GM19463 (cell line): ENCODE results near the gene PDLIM7.

Experiments used
- ATAC-seq: cut with Tn5 transposase; IDR thresholded peaks from one replicate; pipeline ENCODE4 v1.9.1; 2021; ENCODE audit warnings: mild to moderate bottlenecking, moderate library complexity; ENCODE audit not compliant: unreplicated experiment

The PDLIM7 gene

DNA sequence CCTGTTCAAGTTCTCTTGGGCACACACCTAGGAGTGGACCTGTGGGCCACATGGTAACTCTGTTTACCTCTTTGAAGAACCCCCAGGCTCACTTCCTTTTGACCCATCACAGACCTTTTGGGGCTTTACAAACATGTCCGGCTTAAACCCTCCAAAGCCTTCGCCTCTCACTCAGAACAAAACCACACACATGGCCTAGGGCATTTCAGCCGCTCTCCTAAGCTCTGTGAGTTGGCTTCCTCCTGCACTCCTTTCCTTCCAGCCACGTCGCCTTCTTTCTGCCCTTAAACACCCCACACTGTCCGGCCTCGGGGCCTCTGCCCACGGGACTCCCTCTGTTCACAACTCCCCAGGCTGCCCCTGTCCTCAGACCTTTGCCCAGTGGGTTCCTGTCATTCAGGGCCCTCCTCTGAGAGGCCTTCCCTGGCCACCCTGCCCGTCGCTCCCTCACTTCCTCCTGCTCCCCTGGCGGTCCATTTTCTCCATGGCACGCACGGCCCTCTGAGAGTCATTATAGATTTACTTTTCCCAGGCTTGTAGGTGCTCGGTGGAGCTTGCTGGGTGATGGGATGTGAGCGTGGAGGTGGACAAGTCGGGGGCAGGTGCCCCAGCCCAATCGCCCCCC lies 10.3 kb upstream of the PDLIM7 start:
- no peak for ATAC-seq

GRCh38 chr5:177507165-177507564 lies 9.8 kb upstream of the PDLIM7 start:
- no peak for ATAC-seq

GRCh38 chr5:177505075-177505474 lies 7.7 kb upstream of the PDLIM7 start:
- no peak for ATAC-seq

- ATAC-seq = no peak
Observed at GRCh38 chr5:177504086-177505056, 7.0 kb upstream of the PDLIM7 start.

DNA sequence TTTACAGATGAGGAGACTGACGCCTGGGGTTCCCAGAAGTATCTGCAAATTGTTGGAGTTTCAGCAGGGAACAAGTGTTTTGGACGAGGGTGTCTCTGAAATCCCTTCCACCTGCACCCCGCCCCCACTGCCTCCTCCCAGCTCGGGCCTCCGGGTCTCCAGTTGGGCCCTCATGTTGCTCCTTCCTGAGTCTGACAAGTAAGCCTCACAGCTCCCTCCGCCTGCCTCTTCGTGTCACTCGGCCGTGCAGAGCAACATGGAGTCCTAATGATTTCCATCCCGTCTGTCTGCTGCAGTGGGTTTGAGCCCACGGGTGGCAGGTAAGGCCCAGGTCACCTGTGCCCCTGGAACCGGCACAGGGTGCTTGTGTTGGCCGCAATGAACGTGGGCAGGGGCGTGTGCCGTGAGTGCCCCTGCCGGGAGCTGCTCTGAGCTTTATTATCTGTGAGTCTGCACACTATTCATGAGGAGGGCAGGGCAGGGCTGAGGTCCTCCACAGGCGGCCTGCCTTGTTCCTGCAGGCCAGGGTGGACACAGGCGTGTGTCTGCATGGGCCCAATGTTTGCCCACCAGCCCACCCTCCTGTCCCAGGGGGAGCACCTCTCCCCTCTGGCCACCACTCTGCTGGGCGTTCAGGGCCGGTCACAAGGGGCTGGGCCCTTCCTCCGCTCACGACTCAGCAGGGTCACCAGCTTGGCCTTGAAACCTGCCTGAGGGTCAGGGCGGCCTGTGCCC lies 6.1 kb upstream of the PDLIM7 start:
- ATAC-seq = no peak

DNA sequence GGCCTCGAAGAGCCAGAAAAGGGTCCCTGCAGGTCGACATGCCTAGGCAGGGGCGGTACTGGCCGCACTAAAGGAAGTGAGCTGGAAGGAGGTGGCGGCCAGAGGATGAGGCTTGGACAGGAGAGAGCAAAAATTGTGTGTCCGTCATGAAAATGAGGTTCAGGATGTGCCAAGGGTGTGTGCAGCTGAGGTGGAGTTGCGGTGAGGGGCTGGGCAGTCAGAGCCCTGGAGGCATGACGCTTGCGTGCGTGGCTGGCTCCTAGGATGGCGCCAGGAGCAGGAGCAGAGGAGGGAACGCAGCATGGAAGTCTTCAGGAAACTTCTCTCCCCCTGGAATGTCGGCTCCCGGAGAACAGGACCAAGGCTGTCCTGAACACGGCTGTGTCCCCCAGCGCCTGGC lies 5.5 kb upstream of the PDLIM7 start:
- no peak for ATAC-seq

DNA sequence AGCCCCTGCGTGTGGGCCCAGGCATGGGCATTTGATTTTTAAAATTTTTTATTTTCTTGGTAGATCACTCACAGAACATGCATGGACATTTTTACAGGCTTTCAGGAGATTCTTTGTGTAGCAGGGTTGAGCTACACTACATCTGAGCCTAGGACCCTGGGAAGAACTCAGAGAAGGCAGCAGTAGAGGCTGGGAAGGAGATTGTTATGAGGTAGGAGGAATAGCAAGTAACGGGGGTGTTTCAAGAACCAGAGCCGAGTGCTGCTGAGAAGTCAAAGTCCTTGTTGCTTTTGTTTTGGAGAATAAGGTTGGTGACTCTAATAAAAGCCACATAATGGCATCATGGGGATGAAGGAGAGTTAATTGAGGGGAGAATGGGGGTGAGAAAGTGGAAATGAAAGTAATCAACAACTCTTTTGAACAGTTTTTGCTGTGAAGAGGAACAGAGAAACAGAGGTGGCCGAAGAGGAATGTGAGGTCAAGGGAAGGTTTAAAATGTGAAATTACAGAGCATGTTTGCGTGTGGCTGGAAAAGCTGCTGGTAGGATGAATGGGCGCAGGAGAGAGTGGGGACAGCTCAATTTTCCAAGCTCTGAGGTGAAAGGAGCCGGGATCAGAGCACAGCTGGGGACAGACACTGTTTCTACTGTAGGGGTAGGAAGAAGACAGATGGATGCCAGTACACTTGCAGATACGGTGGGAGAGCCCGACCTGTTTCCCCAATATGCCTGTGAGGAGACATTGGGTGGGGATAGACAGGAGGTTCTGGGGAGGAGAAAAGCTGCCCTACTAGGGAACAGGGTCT lies 4.7 kb upstream of the PDLIM7 start:
- no peak for ATAC-seq

DNA sequence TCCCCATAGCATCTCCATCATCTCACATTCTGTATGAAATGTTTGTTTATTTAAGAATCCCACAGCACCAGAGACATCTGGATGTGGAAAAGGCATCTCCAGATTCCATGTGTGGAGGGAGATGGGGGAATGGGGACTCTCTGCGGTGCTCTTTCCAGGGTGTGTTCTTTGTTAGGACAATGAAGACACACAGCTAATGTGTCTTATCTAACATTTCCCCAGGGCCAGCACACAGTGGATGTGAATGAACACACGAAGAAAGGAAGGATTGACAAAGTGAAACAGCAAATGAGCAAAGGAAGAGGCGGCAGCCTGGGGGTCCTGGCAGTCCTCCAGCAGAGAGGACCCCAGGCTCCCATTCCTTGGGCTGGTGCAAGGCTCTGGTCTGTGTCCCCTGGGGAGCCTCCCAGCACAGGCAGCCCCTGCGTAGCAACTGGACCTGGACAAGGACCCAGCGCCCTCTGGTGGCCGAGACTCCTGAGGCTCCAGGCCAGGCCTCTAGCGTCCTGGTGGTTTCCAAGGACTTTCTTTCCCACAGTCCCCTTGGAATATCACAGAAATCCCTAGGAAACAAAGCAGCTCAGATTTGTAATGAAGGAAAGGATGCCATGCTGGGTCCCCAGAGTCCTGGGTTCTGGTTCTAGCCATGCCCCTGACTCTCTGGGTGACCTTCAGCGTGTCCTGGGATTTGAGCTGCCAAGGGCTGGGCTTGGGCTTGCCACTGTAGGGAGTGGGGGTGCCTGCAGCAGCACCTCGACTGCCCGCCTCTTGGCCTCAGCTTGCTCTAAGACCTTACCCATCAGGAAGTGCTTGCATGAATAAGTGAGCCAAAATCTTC lies 3.5 kb upstream of the PDLIM7 start:
- peak; percentile 22 for ATAC-seq

GRCh38 chr5:177499842-177500241 lies 2.4 kb upstream of the PDLIM7 start:
- ATAC-seq = no peak

- no peak for ATAC-seq
Observed at GRCh38 chr5:177498013-177498787, 796 bp upstream of the PDLIM7 start.

- no peak for ATAC-seq
Observed at GRCh38 chr5:177496727-177497291, 595 bp downstream of the PDLIM7 start.

- no peak for ATAC-seq
Observed at GRCh38 chr5:177496070-177496726, 1.2 kb downstream of the PDLIM7 start.

DNA sequence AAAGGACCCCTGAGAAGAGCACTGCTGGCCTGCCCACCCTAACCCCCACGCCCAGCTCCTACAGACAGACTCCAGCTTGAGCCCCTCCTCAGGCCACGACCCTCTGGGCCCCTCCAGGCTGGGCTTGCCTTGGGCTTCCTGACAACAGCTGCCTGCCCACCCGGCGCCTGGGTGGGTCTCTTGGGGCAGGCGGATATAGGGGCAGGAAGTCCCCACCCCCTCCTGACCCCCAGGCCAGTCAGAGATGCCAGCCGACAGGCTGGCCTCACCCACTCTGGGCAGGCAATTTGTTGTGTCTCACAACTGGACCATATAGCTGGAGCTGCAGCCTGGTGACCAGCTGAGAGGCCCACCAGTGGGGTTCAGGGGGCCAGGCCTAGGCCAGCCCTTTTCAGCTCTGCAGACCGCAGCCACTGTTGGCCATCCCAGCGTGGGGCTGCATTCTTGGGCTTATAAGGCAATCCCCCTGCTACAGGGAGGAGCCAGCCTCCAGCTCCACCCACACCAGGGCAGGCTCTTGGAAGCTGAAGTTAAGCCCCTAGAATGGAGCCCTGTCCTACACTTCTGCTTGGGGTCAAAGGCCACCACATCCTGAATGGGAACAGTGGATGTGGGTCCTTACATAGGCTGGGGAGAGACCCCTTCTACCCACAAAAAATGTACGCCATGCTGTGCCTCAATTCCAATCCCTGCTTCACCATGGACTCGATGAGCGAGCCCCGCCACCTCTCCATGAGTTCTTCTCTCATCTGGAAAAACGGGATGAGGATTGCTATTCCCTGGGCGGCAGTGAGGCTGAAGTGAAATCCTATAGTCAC lies 2.0 kb downstream of the PDLIM7 start:
- ATAC-seq = no peak

DNA sequence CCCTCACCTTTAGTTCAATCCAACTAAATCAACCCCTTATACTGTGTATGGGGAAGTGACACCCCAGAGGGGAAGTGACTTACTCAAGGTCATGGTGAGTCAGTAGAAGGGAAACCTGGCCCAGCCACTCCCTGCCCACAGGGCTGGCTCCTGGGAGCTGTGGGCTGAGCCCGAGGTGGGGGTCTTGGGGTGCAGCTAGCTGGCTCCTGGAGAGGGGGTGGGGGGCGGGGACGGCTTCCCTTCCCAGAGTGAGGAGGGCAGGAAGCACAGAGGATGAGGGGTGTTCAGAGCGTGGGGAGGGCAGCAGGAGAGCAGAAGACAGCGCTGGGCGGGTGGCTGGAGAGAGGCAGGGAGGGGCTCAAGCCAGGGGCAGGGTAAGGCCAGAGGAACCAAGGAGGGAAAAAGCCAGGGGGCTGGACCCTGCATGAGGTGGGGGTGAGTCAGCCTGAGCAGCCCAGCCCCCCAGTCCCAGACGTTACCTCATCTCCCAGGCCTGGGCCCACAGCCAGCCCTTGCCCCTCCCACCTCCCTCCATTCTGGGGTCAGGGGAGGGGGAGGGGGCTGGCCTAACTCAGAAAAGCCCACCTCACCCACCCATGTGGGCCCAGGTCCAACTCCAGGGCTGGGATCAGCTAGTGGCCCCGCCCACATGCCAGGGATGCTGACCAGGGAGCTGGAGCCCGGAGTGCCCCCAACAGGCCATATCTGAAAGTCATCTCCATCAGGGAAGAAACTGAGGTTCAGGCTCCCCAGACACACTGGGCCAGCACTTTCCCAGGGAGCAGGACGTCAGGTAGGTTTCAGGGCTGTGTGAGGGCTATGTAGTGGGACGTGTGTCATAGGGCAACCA lies 2.8 kb downstream of the PDLIM7 start:
- ATAC-seq = peak; percentile 19

GRCh38 chr5:177493795-177494345 lies 3.5 kb downstream of the PDLIM7 start:
- no peak for ATAC-seq

GRCh38 chr5:177492841-177493240 lies 4.6 kb downstream of the PDLIM7 start:
- no peak for ATAC-seq
